SH-SY5Y (cell line): ENCODE measurements around the gene TSEN54.

Source experiments
- GATA2 ChIP-seq: IDR thresholded peaks from 2 replicates; pipeline ENCODE4 v1.6.1; 2011; ENCODE audit warnings: mild to moderate bottlenecking, low read depth, low read length
- GATA3 ChIP-seq: IDR thresholded peaks from 2 replicates; pipeline ENCODE4 v1.6.1; 2011; ENCODE audit warnings: low read depth, mild to moderate bottlenecking, low read length, moderate library complexity

The TSEN54 gene

DNA sequence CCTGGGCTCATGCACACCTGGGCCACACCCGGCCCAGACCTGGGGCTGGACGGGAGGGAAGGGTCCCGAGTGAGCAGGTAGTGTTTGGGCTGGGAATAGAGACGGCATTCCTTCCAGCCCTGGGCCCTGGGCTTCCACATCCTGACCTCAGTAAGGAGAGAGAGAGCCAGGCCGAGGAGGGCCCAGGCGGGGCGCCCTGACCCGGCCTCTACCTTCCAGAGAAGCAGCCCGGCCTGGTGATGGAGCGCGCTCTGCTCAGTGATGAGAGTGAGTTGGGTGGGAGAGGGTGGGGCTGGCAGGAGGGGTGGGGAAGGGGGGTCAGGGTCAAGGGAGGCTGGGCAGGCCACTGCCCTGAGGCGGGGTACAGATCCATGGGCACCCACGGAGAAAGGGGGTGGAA, 57.7 kb downstream of the TSEN54 start:
- TF ChIP-seq GATA3 = no peak
- TF ChIP-seq GATA2 = no peak
